HG03064 (cell line): Measurements from ENCODE around the gene SCD.

Experiments used
- ATAC-seq: cut with Tn5 transposase; IDR thresholded peaks from one replicate; pipeline ENCODE4 v1.9.1; 2021; ENCODE audit warnings: low read depth; ENCODE audit not compliant: unreplicated experiment

The SCD gene

GRCh38 chr10:100339236-100339635 lies 7.8 kb upstream of the SCD start:
- ATAC-seq, result peak; percentile 66

- no peak for ATAC-seq
Observed at GRCh38 chr10:100340948-100341847, 5.8 kb upstream of the SCD start.

- ATAC-seq, result no peak
Observed at GRCh38 chr10:100341953-100342626, 4.9 kb upstream of the SCD start.

GRCh38 chr10:100342627-100342972 lies 4.4 kb upstream of the SCD start:
- no peak for ATAC-seq

GRCh38 chr10:100344241-100344788 lies 2.7 kb upstream of the SCD start:
- no peak for ATAC-seq

- ATAC-seq, result no peak
Observed at GRCh38 chr10:100345570-100346330, 1.3 kb upstream of the SCD start.

- peak; percentile 53 for ATAC-seq
Observed at GRCh38 chr10:100346351-100346764, 675 bp upstream of the SCD start.

- no peak for ATAC-seq
Observed at GRCh38 chr10:100347568-100348195, 649 bp downstream of the SCD start.

- no peak for ATAC-seq
Observed at GRCh38 chr10:100348389-100348927, 1.4 kb downstream of the SCD start.

- ATAC-seq, result no peak
Observed at GRCh38 chr10:100349087-100349486, 2.1 kb downstream of the SCD start.

GRCh38 chr10:100349672-100350071 lies 2.6 kb downstream of the SCD start:
- no peak for ATAC-seq

- ATAC-seq, result no peak
Observed at GRCh38 chr10:100350914-100351485, 4.0 kb downstream of the SCD start.

GRCh38 chr10:100353770-100354485 lies 6.9 kb downstream of the SCD start:
- ATAC-seq, result no peak

- ATAC-seq, result no peak
Observed at GRCh38 chr10:100355086-100355485, 8.1 kb downstream of the SCD start.

- ATAC-seq, result no peak
Observed at GRCh38 chr10:100356067-100357017, 9.3 kb downstream of the SCD start.

- no peak for ATAC-seq
Observed at GRCh38 chr10:100357059-100357858, 10.2 kb downstream of the SCD start.

GRCh38 chr10:100359030-100359432 lies 12.0 kb downstream of the SCD start:
- ATAC-seq, result no peak
